ENCODE results near the gene AGRN. TPM values are rescaled to one million over a fixed set of nuclear protein-coding genes. Genes with fewer than 3 reads are reported as not detected.
A peak's percentile ranks its signal among the peaks of the same experiment; 100 is the strongest.

Gene AGRN
- total RNA-seq, 1 experiment from 2014 or later = 446 TPM

- no peak for DNase-seq
- TF ChIP-seq CTCF (IDR thresholded peaks at IDR 0.05; ENCODE audit: unreplicated experiment) = no peak
- no peaks in the 10 kb centered on the region for H3K9me3 Mint-ChIP-seq (ENCODE audit: low read depth, unreplicated experiment)
- peaks cover 7% of the 10 kb centered on the region for H3K4me1 Mint-ChIP-seq (ENCODE audit: low read depth, unreplicated experiment)
- no peak overlapping the region for H3K27ac Mint-ChIP-seq (ENCODE audit: unreplicated experiment)
- intact Hi-C loops (cut with micrococcal nuclease; ENCODE audit: unreplicated experiment) = no loop called here
- H3K27me3 Mint-ChIP-seq (ENCODE audit: unreplicated experiment) = peaks cover 47% of the 10 kb centered on the region
- H3K36me3 Mint-ChIP-seq (ENCODE audit: insufficient read depth, unreplicated experiment) = peaks cover 7% of the 10 kb centered on the region
- BruUV-seq (replicated peaks) = no TSS peak
- no peak overlapping the region for H3K4me3 Mint-ChIP-seq (ENCODE audit: low read depth, unreplicated experiment)
- CTCF ChIA-PET = no interaction called here
Observed at GRCh38 chr1:981491-981954, 38.4 kb upstream of the AGRN start.

DNA sequence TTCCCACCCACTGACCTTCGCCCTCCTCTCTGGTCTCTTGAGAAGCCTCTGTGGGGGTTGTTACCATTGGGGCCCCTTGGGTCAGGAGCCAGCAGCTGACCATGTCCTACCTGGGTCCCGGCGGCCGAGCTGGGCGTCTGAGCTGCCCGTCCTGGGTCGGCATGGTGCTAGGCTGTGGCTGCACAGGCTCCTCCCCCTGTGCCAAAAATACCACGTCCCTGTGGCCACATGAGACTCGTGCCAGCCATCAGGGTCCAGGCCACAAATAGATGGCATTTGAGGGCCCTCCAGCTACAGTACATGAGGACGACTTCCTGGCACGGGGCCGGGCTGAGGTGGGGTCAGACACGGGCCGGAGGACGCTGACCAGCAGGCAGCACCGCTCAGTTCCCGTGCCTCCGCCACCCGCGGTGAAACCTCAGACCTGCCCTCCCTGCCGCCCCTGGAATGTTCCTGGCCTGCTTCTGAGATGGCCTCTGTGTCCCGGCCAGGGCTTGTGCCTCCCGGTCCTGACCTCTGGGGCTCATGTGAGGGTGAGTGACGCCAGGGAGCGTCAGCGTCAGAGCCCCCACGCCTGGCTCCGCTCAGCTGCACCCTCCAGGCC, 37.9 kb upstream of the AGRN start, which contains the start of gene PERM1:
Gene PERM1, minus strand, starts transcription at position 139 of the 604 bp plus-strand sequence. CDS start 1,064 bp downstream, outside the sequence.
- Mint-ChIP-seq H3K27ac (ENCODE audit: unreplicated experiment) (no peak within 1 kb of the TSS), H3K36me3 (ENCODE audit: insufficient read depth, unreplicated experiment) (peaks cover 7% of the 10 kb centered on the region), H3K4me3 (ENCODE audit: low read depth, unreplicated experiment) (no peak within 1 kb of the TSS), H3K4me1 (ENCODE audit: low read depth, unreplicated experiment) (peaks cover 7% of the 10 kb centered on the region), H3K9me3 (ENCODE audit: low read depth, unreplicated experiment) (no peaks in the 10 kb centered on the region), H3K27me3 (ENCODE audit: unreplicated experiment) (peaks cover 47% of the 10 kb centered on the region)
- no TSS peak for BruUV-seq (replicated peaks)
- intact Hi-C loops (cut with micrococcal nuclease; ENCODE audit: unreplicated experiment) = no loop called here
- no peak for TF ChIP-seq CTCF (IDR thresholded peaks at IDR 0.05; ENCODE audit: unreplicated experiment)
- DNase-seq = no peak
- CTCF ChIA-PET = interaction anchor here (2.9 kb wide), 1 partner anchor 82 kb away, joined by 9 read pairs; no protein-coding TSS in a partner anchor

GRCh38 chr1:982765-983436, 37.0 kb upstream of the AGRN start:
- no peak for TF ChIP-seq CTCF (IDR thresholded peaks at IDR 0.05; ENCODE audit: unreplicated experiment)
- H3K36me3 Mint-ChIP-seq (ENCODE audit: insufficient read depth, unreplicated experiment) = peaks cover 6% of the 10 kb centered on the region
- intact Hi-C loops (cut with micrococcal nuclease; ENCODE audit: unreplicated experiment) = no loop called here
- CTCF ChIA-PET = interaction anchor here (2.9 kb wide), 1 partner anchor 81 kb away, joined by 9 read pairs; no protein-coding TSS in a partner anchor
- H3K27ac Mint-ChIP-seq (ENCODE audit: unreplicated experiment) = no peak overlapping the region
- no peak overlapping the region for H3K4me3 Mint-ChIP-seq (ENCODE audit: low read depth, unreplicated experiment)
- H3K4me1 Mint-ChIP-seq (ENCODE audit: low read depth, unreplicated experiment) = peaks cover 6% of the 10 kb centered on the region
- H3K9me3 Mint-ChIP-seq (ENCODE audit: low read depth, unreplicated experiment) = no peaks in the 10 kb centered on the region
- H3K27me3 Mint-ChIP-seq (ENCODE audit: unreplicated experiment) = peaks cover 43% of the 10 kb centered on the region
- DNase-seq = no peak
- BruUV-seq (replicated peaks) = no TSS peak

DNA sequence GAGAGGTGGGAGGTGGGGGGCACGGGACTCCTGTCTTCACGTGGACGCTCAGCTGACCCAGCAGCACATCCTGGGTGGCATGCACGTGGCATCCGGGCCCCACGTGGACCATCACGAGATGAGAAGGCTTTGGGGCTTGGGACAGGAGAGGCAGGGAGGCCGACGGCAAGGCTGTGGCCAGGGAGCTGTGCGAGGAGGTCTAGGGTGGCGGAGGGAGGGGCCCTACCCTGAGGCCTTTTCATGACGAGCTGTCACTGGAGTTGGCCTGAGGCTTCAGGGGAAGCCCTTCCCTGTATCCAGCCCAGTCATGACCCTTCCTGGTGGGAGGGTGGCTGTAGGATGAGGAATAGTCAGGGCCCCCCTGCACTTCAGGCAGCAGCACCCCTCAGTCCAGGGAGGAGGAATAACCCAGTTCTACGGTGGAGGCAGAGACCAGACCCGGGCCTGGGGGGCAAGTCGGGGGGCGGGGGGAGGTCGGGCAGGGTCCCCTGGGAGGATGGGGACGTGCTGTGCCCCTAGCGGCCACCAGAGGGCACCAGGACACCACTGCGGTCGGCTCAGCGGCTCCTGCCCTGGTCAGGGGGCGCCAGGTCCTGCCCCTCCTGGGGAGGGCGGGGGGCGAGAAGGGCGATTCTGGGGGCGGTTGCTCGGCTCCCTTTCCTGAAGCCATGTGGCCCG, 36.0 kb upstream of the AGRN start:
- Mint-ChIP-seq H3K27ac (ENCODE audit: unreplicated experiment) (no peak overlapping the region), H3K4me1 (ENCODE audit: low read depth, unreplicated experiment) (no peaks in the 10 kb centered on the region), H3K9me3 (ENCODE audit: low read depth, unreplicated experiment) (no peaks in the 10 kb centered on the region), H3K36me3 (ENCODE audit: insufficient read depth, unreplicated experiment) (no peaks in the 10 kb centered on the region), H3K27me3 (ENCODE audit: unreplicated experiment) (peaks cover 44% of the 10 kb centered on the region), H3K4me3 (ENCODE audit: low read depth, unreplicated experiment) (peak overlapping the region; percentile 26)
- no TSS peak for BruUV-seq (replicated peaks)
- DNase-seq = peak; percentile 57
- peak; percentile 97 for TF ChIP-seq CTCF (IDR thresholded peaks at IDR 0.05; ENCODE audit: unreplicated experiment)
- intact Hi-C loops (cut with micrococcal nuclease; ENCODE audit: unreplicated experiment) = no loop called here
- CTCF ChIA-PET = interaction anchor here (0.7 to 2.9 kb wide), 2 partner anchors 18 to 80 kb away, joined by 3 to 9 read pairs; no protein-coding TSS in a partner anchor
